Heart right ventricle (tissue), 16 donors: ENCODE results near the gene HIVEP3. TPM values are rescaled to one million over a fixed set of nuclear protein-coding genes. Genes with fewer than 3 reads are reported as not detected.
A peak's percentile ranks its signal among the peaks of the same experiment; 100 is the strongest.

Experiments
- ATAC-seq, 8 donors: fragments of 200-7000 bp; cut with Tn5 transposase; one replicate each; pipeline ENCODE4 v1.9.1; 2020; ENCODE audit warnings: mild to moderate bottlenecking in 8 of 8, moderate library complexity in 8 of 8, moderate number of reproducible peaks in 1 of 8
- DNase-seq, 2 donors: peaks; one replicate each; pipeline ENCODE4 v3.0.0-alpha.2; 2020
- H3K27ac ChIP-seq, 10 donors: fragments of 200-600 bp; sonication (generic) in 2 of 10; one replicate each; pipeline versions ENCODE4 v1.5.0 to v1.8.0; 2020 to 2022; ENCODE audit warnings: mild to moderate bottlenecking in 3 of 10
- H3K27me3 ChIP-seq, 7 donors: fragments of 200-600 bp; one replicate each; pipeline ENCODE4 v1.8.0; 2021 to 2022; ENCODE audit warnings: mild to moderate bottlenecking in 2 of 7
- H3K36me3 ChIP-seq, 9 donors: fragments of 200-600 bp; sonication (generic) in 1 of 9; one replicate each; pipeline versions ENCODE4 v1.5.0 to v1.8.0; 2020 to 2022; ENCODE audit warnings: mild to moderate bottlenecking in 2 of 9
- H3K4me1 ChIP-seq, 9 donors: fragments of 200-600 bp; sonication (generic) in 1 of 9; one replicate each; pipeline versions ENCODE4 v1.5.0 to v1.8.0; 2020 to 2022; ENCODE audit warnings: mild to moderate bottlenecking in 4 of 9
- H3K4me3 ChIP-seq, 10 donors: fragments of 200-600 bp; sonication (generic) in 2 of 10; one replicate each; pipeline versions ENCODE4 v1.5.0 to v1.8.0; 2020 to 2022; ENCODE audit warnings: mild to moderate bottlenecking in 7 of 10, moderate library complexity in 2 of 10
- H3K9me3 ChIP-seq, 11 donors: fragments of 200-600 bp in 10 of 11; sonication (generic) in 2 of 11; one replicate each; pipeline versions ENCODE4 v1.5.0 to v1.8.0; 2013 to 2022; ENCODE audit warnings: mild to moderate bottlenecking in 2 of 11, control low read depth in 1 of 11, moderate library complexity in 1 of 11
- WGBS, 2 donors: extraction: QIAGEN DNeasy Blood & Tissue Kit; methylation state at CpG; one replicate each; pipeline ENCODE4 v1.1.7; 2013; ENCODE audit warnings: inconsistent platforms in 1 of 2; 5-methylcytosine and 5-hydroxymethylcytosine counted together
- intact Hi-C, 10 donors: fragments of 100-400 bp; cut with DNase I; formaldehyde crosslinking; loops; one replicate each; pipeline versions ENCODE4 v1.11.1 to v1.14.2; 2022
- polyA plus RNA-seq, 2 donors: library from polyadenylated mRNA; stranded (reverse); fragments of 200-250 nt; gene quantifications; one replicate each; pipeline ENCODE4 v1.2.3, GENCODE V29; 2013
- total RNA-seq, 10 donors: library from RNA; stranded (reverse); fragmentation: NEBNext Ultra II Directional in 3 of 10; extraction: Animal tissue kit (Norgen Biotek cat#: 25700) in 3 of 10; gene quantifications; one replicate each; pipeline versions ENCODE4 v1.2.1 to v1.2.4, GENCODE V29; 2021 to 2023
- TF ChIP-seq, protein P1 (sequence below), 9 donors: fragments of 200-600 bp; sonication (generic) in 2 of 9; IDR thresholded peaks; one replicate each; pipeline versions ENCODE4 v1.5.0 to v1.8.0; 2021 to 2022; ENCODE audit warnings: antibody characterized with exemption in 9 of 9, mild to moderate bottlenecking in 5 of 9, moderate library complexity in 1 of 9
- donor health status: Arrhythmogenic right ventricular cardiomyopathy.
- donor health status: ischemic (EF 13 %, LVEDD 7.1; RV severe dilation, severe dysfunction).
- donor health status: healthy with polysubstance abuse.
- donor health status: DM: no; HTN: yes; CAD: no.
- donor health status: DM: no; HTN: no; CAD: no.
- donor health status: ischemic (EF 25% LVEDD 6.9; RV normal size, moderate dysfunction).
- donor health status: ischemic (EF 25% LVEDD 5.7; RV mildly dilated, moderate dysfunction).
- donor health status: healthy.
- donor health status: DM: yes; HTN: yes; CAD: no.
- donor health status: Ischemic cardiomyopathy.
- donor health status: ischemic (EF 35%, LVEDD 5.7; RV mildly dilated, moderate dysfunction).
- donor health status: nonischemic (EF 11% LVEDD 7.7; RV severe dilation, severe dysfunction).
- donor health status: DM: yes; HTN: yes; CAD: no.
- donor health status: PGD.
- donor health status: ischemic (EF 29% LVEDD 5.4; RV normal size, mild dysfunction).
- donor health status: nonischemic (EF 23%, LVEDD 6.1; RV moderate dilation, normal function).

The HIVEP3 gene
- total and polyA plus RNA-seq, 12 donors = 2.6 to 7.5 (median 5.2) TPM

DNA sequence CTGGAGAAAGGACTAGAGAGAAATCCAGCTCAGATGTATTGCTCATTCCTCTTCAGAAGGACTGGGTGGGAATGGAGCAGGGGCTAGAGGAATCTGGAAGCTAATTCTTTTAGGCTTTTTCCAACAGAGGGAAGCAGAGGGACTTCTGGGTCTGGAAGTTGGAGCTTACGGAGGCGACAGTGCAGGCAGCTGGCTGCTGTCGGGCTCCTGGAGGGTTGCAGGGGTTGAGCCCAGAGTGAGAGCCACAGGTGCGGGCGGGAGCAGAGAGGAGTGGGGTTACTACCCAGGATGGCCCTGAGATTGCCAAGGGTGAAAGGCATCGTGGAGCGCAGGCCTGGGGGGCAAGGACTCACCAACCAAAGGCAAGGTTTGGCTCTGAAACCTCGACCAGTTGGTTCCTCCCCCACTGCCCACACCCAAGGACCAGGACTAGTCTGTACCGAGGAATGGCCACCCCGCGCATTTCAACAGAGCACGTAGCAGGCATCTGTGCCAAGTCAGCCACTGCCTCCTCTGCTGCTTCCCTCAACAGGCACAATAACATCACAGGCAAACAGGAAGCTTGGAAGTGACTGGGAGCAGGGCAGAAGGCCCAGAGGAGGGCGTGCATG, 411.5 kb downstream of the HIVEP3 start:
- DNase-seq (no peak), ATAC-seq (no peak)
- Histone ChIP-seq H3K27ac (no peak overlapping the region), H3K9me3 (no peaks in the 10 kb centered on the region), H3K4me1 (peaks cover 0 to 12% (median 4%) of the 10 kb centered on the region in 9 donors), H3K36me3 (peaks cover 0 to 13% (median 0%) of the 10 kb centered on the region in 9 donors), H3K27me3 (no peaks in the 10 kb centered on the region), H3K4me3 (no peak overlapping the region)
- TF ChIP-seq, protein P1, sequence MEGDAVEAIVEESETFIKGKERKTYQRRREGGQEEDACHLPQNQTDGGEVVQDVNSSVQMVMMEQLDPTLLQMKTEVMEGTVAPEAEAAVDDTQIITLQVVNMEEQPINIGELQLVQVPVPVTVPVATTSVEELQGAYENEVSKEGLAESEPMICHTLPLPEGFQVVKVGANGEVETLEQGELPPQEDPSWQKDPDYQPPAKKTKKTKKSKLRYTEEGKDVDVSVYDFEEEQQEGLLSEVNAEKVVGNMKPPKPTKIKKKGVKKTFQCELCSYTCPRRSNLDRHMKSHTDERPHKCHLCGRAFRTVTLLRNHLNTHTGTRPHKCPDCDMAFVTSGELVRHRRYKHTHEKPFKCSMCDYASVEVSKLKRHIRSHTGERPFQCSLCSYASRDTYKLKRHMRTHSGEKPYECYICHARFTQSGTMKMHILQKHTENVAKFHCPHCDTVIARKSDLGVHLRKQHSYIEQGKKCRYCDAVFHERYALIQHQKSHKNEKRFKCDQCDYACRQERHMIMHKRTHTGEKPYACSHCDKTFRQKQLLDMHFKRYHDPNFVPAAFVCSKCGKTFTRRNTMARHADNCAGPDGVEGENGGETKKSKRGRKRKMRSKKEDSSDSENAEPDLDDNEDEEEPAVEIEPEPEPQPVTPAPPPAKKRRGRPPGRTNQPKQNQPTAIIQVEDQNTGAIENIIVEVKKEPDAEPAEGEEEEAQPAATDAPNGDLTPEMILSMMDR (IDR thresholded peaks at IDR 0.05) = no peak
- WGBS, 2 donors = 80 to 82% methylated on average over 13 of the region's 13 CpGs
- intact Hi-C loops = loop anchor here in 1 of 10 donors (10.0 kb wide), 1 partner anchor 242 kb away; no protein-coding TSS in a partner anchor

DNA sequence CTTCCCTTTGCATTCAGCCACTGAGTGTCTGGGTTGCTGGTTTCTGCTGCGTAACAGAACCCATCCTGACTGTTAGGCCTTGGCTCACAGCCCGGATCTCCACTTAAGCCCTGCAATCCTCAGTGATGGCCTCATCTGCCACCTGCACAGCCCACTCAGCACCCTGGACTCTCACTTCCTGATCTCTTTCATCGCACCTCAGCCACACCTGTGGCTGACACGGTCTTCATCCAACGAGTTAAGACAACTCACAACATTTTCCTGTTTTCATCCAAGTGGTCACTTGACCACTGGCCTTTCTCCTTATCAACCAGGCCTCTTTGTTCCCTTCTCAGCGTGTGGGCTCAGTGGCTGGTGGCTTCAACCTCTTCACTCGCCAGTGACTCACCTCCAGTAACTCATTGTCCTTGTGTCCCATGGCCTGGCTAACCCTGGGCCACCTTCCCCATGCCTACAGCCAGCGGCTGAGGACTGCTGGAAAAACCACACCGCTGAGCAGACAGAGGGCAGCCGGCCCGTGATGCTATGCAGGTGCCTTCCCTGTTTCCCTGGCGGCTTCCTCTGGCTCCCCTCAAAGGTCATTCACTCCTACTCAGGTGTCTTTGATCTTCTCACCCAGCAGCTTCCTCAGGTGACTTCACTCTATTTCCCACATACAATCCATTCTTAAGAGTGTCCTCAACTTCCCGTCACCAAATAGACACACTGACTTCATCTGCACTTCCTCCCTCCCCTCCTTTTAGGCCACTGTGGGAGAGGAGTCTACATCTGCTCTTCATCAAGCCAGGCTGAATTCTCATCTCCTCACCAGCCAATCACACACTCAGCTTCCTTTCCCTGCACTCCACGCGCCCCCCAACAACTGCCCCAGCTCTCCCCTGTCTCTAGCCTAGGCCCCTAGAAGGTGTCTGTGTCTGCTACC, 414.3 kb downstream of the HIVEP3 start:
- ATAC-seq = peak in 1 of 8 donors; percentile 36
- no peaks in the 10 kb centered on the region for H3K9me3 ChIP-seq
- intact Hi-C loops = loop anchor here in 1 of 10 donors (10.0 kb wide), 1 partner anchor 240 kb away; no protein-coding TSS in a partner anchor

DNA sequence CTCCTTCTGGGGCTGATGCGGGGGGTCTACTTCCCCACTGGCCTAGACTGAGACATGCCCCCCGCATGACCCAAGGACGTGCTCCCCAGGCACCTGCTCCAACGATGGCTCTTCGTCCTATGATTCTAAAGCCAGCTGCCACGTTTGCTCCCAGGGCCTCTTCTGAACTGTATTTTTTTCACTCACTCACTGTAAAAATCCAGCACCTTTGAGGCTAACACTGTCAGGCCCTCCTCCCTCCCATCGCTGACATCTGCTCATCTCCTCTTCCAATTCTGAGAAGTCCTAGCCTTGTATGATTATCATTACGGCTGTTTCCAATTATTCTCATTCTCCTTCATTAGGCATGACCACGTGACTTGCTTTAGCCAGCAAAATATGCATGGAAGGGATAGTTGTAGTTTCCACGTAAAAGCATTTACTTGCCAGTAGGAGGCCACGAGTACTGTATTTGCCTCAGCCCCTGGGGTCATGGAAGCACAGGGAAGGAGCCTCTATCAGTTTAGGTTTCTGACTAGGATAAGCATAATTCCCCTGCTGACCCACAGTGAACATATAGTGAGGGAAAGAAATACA, 415.1 kb downstream of the HIVEP3 start:
- DNase-seq = no peak
- Histone ChIP-seq H3K36me3 (no peaks in the 10 kb centered on the region), H3K9me3 (no peaks in the 10 kb centered on the region), H3K4me1 (peaks cover 7 to 40% (median 26%) of the 10 kb centered on the region in 9 donors), H3K27ac (peak overlapping the region in 3 of 10 donors; percentile 23 to 51 (median 34)), H3K27me3 (no peaks in the 10 kb centered on the region), H3K4me3 (no peak overlapping the region)
- TF ChIP-seq, protein P1 (IDR thresholded peaks at IDR 0.05) = no peak
- intact Hi-C loops = loop anchor here in 1 of 10 donors (10.0 kb wide), 1 partner anchor 239 kb away; no protein-coding TSS in a partner anchor
- ATAC-seq = no peak
- WGBS, 2 donors = 91 to 94% methylated on average over 11 of the region's 11 CpGs

More for the DNA sequence above, 414.3 kb downstream of the HIVEP3 start:
- Histone ChIP-seq H3K4me3 (no peak overlapping the region), H3K27ac (no peak overlapping the region), H3K4me1 (peaks cover 0 to 32% (median 19%) of the 10 kb centered on the region in 9 donors), H3K36me3 (no peaks in the 10 kb centered on the region), H3K27me3 (no peaks in the 10 kb centered on the region)
- TF ChIP-seq, protein P1 (IDR thresholded peaks at IDR 0.05) = no peak
- no peak for DNase-seq
- 64 to 66% methylated on average over 15 of the region's 15 CpGs for WGBS, 2 donors

DNA sequence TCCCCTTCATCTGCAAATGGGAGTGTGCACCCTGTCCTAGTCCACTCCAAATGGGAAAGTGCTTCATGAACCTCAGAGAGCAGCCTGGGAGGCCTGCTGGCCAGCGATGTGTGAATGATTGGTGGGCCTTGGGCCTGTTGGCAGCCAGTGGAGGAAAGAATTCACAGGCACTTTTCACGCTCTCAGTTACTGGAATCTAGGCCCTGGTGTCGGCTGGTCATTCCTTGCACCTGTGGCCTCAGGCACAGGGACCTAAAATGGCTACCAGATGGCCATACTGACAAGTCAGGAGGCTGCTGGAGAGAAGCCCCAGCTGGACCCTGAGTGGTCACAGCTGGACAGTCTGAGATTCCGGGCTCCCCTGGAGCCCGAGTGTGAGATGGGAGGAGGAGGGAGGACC, 415.8 kb downstream of the HIVEP3 start:
- Histone ChIP-seq H3K36me3 (no peaks in the 10 kb centered on the region), H3K27me3 (no peaks in the 10 kb centered on the region), H3K27ac (peak overlapping the region in 6 of 10 donors; percentile 23 to 53 (median 41)), H3K4me3 (no peak overlapping the region), H3K4me1 (peaks cover 8 to 47% (median 34%) of the 10 kb centered on the region in 9 donors), H3K9me3 (no peaks in the 10 kb centered on the region)
- TF ChIP-seq, protein P1 (IDR thresholded peaks at IDR 0.05) = no peak
- DNase-seq (no peak), ATAC-seq (peak in 5 of 8 donors; percentile 4 to 18 (median 10))
- intact Hi-C loops = loop anchor here in 1 of 10 donors (10.0 kb wide), 1 partner anchor 238 kb away; no protein-coding TSS in a partner anchor
- 66 to 69% methylated on average over 5 of the region's 5 CpGs for WGBS, 2 donors
